PFSK-1 (cell line): ENCODE results near the gene WNT5A.

Experiments
- FOXP2 ChIP-seq: optimal IDR thresholded peaks from 2 replicates; pipeline ENCODE3; 2011; ENCODE audit warnings: borderline replicate concordance, control low read depth, inconsistent platforms; ENCODE audit not compliant: insufficient read depth; ENCODE audit errors: extremely low read length, extremely low read depth
- POLR2AphosphoS5 ChIP-seq: IDR thresholded peaks from 2 replicates; pipeline ENCODE4 v1.6.1; 2012; ENCODE audit warnings: low read depth, mild to moderate bottlenecking, control low read depth, low read length, moderate library complexity
- REST ChIP-seq, 2 experiments: IDR thresholded peaks; 2 replicates each; pipeline versions ENCODE4 v1.6.1 to v1.8.0; 2011 to 2012; ENCODE audit warnings: low read depth in 2 of 2, low read length in 2 of 2, control low read depth in 1 of 2, inconsistent platforms in 1 of 2, mild to moderate bottlenecking in 1 of 2, moderate library complexity in 1 of 2; ENCODE audit not compliant: insufficient read depth in 1 of 2
- SIN3A ChIP-seq: IDR thresholded peaks from 2 replicates; pipeline ENCODE4 v1.6.1; 2012; ENCODE audit warnings: mild to moderate bottlenecking, low read length, moderate library complexity, borderline replicate concordance; ENCODE audit not compliant: insufficient read depth
- TAF1 ChIP-seq: IDR thresholded peaks from 2 replicates; pipeline ENCODE4 v1.6.1; 2012; ENCODE audit warnings: low read length, control low read depth, borderline replicate concordance; ENCODE audit not compliant: insufficient read depth

The WNT5A gene

GRCh38 chr3:55458181-55458790, 28.8 kb downstream of the WNT5A start:
- TF ChIP-seq TAF1 (no peak), REST (IDR thresholded peaks at IDR 0.05; ENCODE audit: insufficient read depth in 1 of 2, low read depth in 2 of 2, low read length in 2 of 2) (no peak), SIN3A (no peak), POLR2AphosphoS5 (no peak)

- TF ChIP-seq TAF1 = no peak
- TF ChIP-seq REST (IDR thresholded peaks at IDR 0.05; ENCODE audit: insufficient read depth in 1 of 2, low read depth in 2 of 2, low read length in 2 of 2) = no peak
- no peak for TF ChIP-seq POLR2AphosphoS5
- TF ChIP-seq FOXP2 = no peak
- no peak for TF ChIP-seq SIN3A
These were observed 31.2 kb downstream of the WNT5A start for GRCh38 chr3:55455915-55456314.

- TF ChIP-seq POLR2AphosphoS5 = no peak
These were observed 32.5 kb downstream of the WNT5A start for GRCh38 chr3:55454611-55455010.

GRCh38 chr3:55453886-55454496, 33.1 kb downstream of the WNT5A start:
- no peak for TF ChIP-seq TAF1
- no peak for TF ChIP-seq POLR2AphosphoS5
- TF ChIP-seq SIN3A = no peak
- no peak for TF ChIP-seq FOXP2
- no peak for TF ChIP-seq REST (IDR thresholded peaks at IDR 0.05; ENCODE audit: insufficient read depth in 1 of 2, low read depth in 2 of 2, low read length in 2 of 2)

GRCh38 chr3:55452886-55453285, 34.2 kb downstream of the WNT5A start:
- TF ChIP-seq POLR2AphosphoS5 = no peak
- TF ChIP-seq REST (IDR thresholded peaks at IDR 0.05; ENCODE audit: insufficient read depth in 1 of 2, low read depth in 2 of 2, low read length in 2 of 2) = no peak
- no peak for TF ChIP-seq TAF1
- TF ChIP-seq SIN3A = no peak
- TF ChIP-seq FOXP2 = no peak
